Psoas muscle (tissue), 8 donors: Measurements from ENCODE around the gene SAMSN1. TPM values are rescaled to one million over a fixed set of nuclear protein-coding genes. Genes with fewer than 3 reads are reported as not detected.

Experiments
- ATAC-seq, 4 donors: fragments of 200-7000 bp; cut with Tn5 transposase; one replicate each; pipeline ENCODE4 v1.9.1; 2020; ENCODE audit warnings: moderate library complexity in 3 of 4, mild to moderate bottlenecking in 2 of 4
- DNase-seq, 2 donors: peaks; one replicate each; pipeline ENCODE4 v3.0.0-alpha.2; 2020
- H3K27ac ChIP-seq: fragments of 200-600 bp; one replicate; pipeline ENCODE4 v1.8.0; 2022
- H3K27me3 ChIP-seq, 3 donors: fragments of 200-600 bp in 1 of 3; one replicate each; pipeline versions ENCODE4 v1.6.1 to v1.8.0; 2013 to 2022; ENCODE audit warnings: low read length in 2 of 3, mild to moderate bottlenecking in 2 of 3, moderate library complexity in 1 of 3; ENCODE audit not compliant: insufficient read depth in 3 of 3
- H3K36me3 ChIP-seq, 2 donors: fragments of 200-600 bp in 1 of 2; one replicate each; pipeline versions ENCODE4 v1.6.1 to v1.8.0; 2013 to 2022; ENCODE audit warnings: low read depth in 1 of 2, mild to moderate bottlenecking in 1 of 2, moderate library complexity in 1 of 2; ENCODE audit not compliant: insufficient read depth in 1 of 2
- H3K4me1 ChIP-seq: fragments of 200-600 bp; one replicate; pipeline ENCODE4 v1.8.0; 2022
- H3K4me3 ChIP-seq: fragments of 200-600 bp; one replicate; pipeline ENCODE4 v1.8.0; 2022; ENCODE audit warnings: mild to moderate bottlenecking
- H3K9me3 ChIP-seq: fragments of 200-600 bp; one replicate; pipeline ENCODE4 v1.8.0; 2022
- WGBS, 3 donors: extraction: QIAGEN DNeasy Blood & Tissue Kit; methylation state at CpG; one replicate each; pipeline versions ENCODE4 v1.1.6 to v1.1.7; 2013; 5-methylcytosine and 5-hydroxymethylcytosine counted together
- intact Hi-C, 2 donors: fragments of 100-400 bp; cut with DNase I; formaldehyde crosslinking; loops; one replicate each; pipeline versions ENCODE4 v1.11.0 to v1.14.2; 2022
- polyA plus RNA-seq, 3 donors: library from polyadenylated mRNA; stranded (reverse); fragments of 200-250 nt; gene quantifications; one replicate each; pipeline ENCODE4 v1.2.3, GENCODE V29; 2013
- total RNA-seq, 4 donors: library from RNA; stranded (reverse); fragmentation: NEBNext Ultra II Directional in 2 of 4; extraction: Animal tissue kit (Norgen Biotek cat#: 25700) in 2 of 4; gene quantifications; one replicate each; pipeline versions ENCODE4 v1.2.1 to v1.2.4, GENCODE V29; 2021 to 2023
- TF ChIP-seq, protein P1 (sequence below): fragments of 200-600 bp; IDR thresholded peaks from one replicate; pipeline ENCODE4 v1.8.0; 2022; ENCODE audit warnings: antibody characterized with exemption
- donor health status: healthy with polysubstance abuse.
- donor health status: DM: no; HTN: no; CAD: no; lungs with moderate emphysema.
- donor health status: Bipolar disorder and iron deficiency.
- donor health status: healthy.
- donor health status: DM: yes; HTN: yes; CAD: no.
- donor health status: DM: no; HTN: no; CAD: no.
- donor health status: DM: no; HTN: no; CAD: no.
- donor health status: DM: yes; HTN: yes; CAD: no.

Gene SAMSN1
- total and polyA plus RNA-seq, 7 donors: 0.31 to 1.8 (median 0.65) TPM

DNA sequence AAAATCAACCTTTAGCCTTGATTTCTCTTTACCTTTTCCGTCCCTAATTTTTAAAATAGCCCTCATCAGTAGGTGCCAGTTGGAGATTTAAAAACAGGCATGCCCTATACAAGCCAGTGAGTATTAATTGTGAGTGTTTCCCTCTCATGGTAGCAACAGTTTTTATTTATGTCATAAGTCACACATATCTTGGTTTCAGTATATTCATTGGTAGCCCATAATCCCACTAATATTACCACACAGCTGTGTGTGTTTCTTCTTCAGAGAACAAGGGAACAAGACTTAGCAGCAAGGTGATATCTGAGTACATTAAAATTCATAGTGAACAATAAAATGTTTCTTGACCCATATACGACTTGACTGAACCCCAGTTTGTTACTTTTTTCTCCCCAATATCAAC lies 94.6 kb downstream of the SAMSN1 start:
- TF ChIP-seq, protein P1, sequence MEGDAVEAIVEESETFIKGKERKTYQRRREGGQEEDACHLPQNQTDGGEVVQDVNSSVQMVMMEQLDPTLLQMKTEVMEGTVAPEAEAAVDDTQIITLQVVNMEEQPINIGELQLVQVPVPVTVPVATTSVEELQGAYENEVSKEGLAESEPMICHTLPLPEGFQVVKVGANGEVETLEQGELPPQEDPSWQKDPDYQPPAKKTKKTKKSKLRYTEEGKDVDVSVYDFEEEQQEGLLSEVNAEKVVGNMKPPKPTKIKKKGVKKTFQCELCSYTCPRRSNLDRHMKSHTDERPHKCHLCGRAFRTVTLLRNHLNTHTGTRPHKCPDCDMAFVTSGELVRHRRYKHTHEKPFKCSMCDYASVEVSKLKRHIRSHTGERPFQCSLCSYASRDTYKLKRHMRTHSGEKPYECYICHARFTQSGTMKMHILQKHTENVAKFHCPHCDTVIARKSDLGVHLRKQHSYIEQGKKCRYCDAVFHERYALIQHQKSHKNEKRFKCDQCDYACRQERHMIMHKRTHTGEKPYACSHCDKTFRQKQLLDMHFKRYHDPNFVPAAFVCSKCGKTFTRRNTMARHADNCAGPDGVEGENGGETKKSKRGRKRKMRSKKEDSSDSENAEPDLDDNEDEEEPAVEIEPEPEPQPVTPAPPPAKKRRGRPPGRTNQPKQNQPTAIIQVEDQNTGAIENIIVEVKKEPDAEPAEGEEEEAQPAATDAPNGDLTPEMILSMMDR: no peak
- H3K9me3 ChIP-seq: no peaks in the 10 kb centered on the region
- 63 to 75% (median 71%) methylated on average over 2 of the region's 2 CpGs for WGBS, 3 donors
- no peaks in the 10 kb centered on the region for H3K4me1 ChIP-seq
- DNase-seq (no peak), ATAC-seq (no peak)
- intact Hi-C loops: no loop called here
- H3K27me3 ChIP-seq: no peaks in the 10 kb centered on the region
- H3K36me3 ChIP-seq: no peaks in the 10 kb centered on the region
- no peak overlapping the region for H3K4me3 ChIP-seq
- no peak overlapping the region for H3K27ac ChIP-seq

GRCh38 chr21:14448784-14449183 lies 97.3 kb downstream of the SAMSN1 start:
- ATAC-seq: no peak
- WGBS, 3 donors: 82 to 86% (median 84%) methylated on average over 1 of the region's 1 CpG
- Histone ChIP-seq H3K27ac (no peak overlapping the region), H3K27me3 (no peaks in the 10 kb centered on the region), H3K36me3 (no peaks in the 10 kb centered on the region), H3K4me1 (no peaks in the 10 kb centered on the region), H3K4me3 (no peak overlapping the region), H3K9me3 (no peaks in the 10 kb centered on the region)
- intact Hi-C loops: no loop called here
- no peak for DNase-seq
- TF ChIP-seq, protein P1: no peak

- no peak overlapping the region for H3K4me3 ChIP-seq
- no peaks in the 10 kb centered on the region for H3K36me3 ChIP-seq
- H3K9me3 ChIP-seq: no peaks in the 10 kb centered on the region
- no peak for DNase-seq
- ATAC-seq: no peak
- 72 to 76% (median 72%) methylated on average over 4 of the region's 4 CpGs for WGBS, 3 donors
- H3K27ac ChIP-seq: no peak overlapping the region
- no peaks in the 10 kb centered on the region for H3K4me1 ChIP-seq
- intact Hi-C loops: no loop called here
- no peaks in the 10 kb centered on the region for H3K27me3 ChIP-seq
- TF ChIP-seq, protein P1: no peak
Observed at GRCh38 chr21:14438211-14438610, 107.9 kb downstream of the SAMSN1 start.

DNA sequence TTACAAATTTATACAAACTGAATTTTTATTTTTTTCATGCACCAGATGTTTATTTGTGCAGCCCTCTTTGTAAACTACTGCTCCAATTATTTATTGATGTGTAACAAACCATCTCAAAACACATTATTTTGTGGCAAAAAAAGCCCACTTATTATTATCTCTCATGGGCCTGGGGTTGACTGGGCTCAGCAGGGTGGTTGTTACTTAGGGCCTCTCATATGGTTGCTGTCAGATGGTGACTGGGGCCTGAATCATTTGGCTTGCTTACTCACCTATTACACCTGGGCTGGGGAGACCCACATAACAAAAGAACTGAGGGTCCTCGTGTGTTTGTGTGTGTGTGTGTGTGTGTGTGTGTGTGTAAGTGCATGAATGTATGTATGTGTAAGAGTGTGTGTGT lies 110.7 kb downstream of the SAMSN1 start:
- no peaks in the 10 kb centered on the region for H3K27me3 ChIP-seq
- ATAC-seq (no peak), DNase-seq (no peak)
- intact Hi-C loops: no loop called here
- WGBS, 3 donors: 65 to 81% (median 67%) methylated on average over 1 of the region's 1 CpG
- no peak overlapping the region for H3K4me3 ChIP-seq
- no peaks in the 10 kb centered on the region for H3K9me3 ChIP-seq
- TF ChIP-seq, protein P1: no peak
- no peaks in the 10 kb centered on the region for H3K4me1 ChIP-seq
- no peak overlapping the region for H3K27ac ChIP-seq
- H3K36me3 ChIP-seq: no peaks in the 10 kb centered on the region

Other genes starting within 250 kb of the SAMSN1 start
- gene HSPA13, start 163.2 kb downstream of the SAMSN1 start, total RNA-seq: 10 to 100 TPM in 2 of 4 donors, 1 to 10 TPM in 2; 6.5 to 11.5 (median 9.3) TPM
- gene HSPA13, start 163.2 kb downstream of the SAMSN1 start, polyA plus RNA-seq: 10 to 100 TPM in 1 of 3 donors, 1 to 10 TPM in 2; 5.7 to 14.1 (median 7.6) TPM